ENCODE results near the gene SSH2.

GRCh38 chr17:29973005-29973404, 43.0 kb upstream of the SSH2 start:
- TF ChIP-seq CTCF (IDR thresholded peaks at IDR 0.05), result no peak
- TF ChIP-seq EZH2 (IDR thresholded peaks at IDR 0.05; ENCODE audit: borderline replicate concordance, insufficient read depth, low read depth, low read length, poor library complexity, severe bottlenecking), result no peak

Measured in B cell (primary cell).